GM19468 (cell line): ENCODE results near the gene KCNK10.

ENCODE experiments used
- ATAC-seq: cut with Tn5 transposase; IDR thresholded peaks from one replicate; pipeline ENCODE4 v1.9.1; 2021; ENCODE audit warnings: mild to moderate bottlenecking, moderate library complexity, moderate number of reproducible peaks; ENCODE audit not compliant: unreplicated experiment; ENCODE audit errors: extremely low read depth

KCNK10 gene

GRCh38 chr14:88140874-88141273 lies 182.2 kb downstream of the KCNK10 start:
- no peak for ATAC-seq

GRCh38 chr14:88137327-88137726 lies 185.7 kb downstream of the KCNK10 start:
- ATAC-seq = no peak
